H1 (cell line): ENCODE measurements around the gene SOS1. TPM values are rescaled to one million over a fixed set of nuclear protein-coding genes. Genes with fewer than 3 reads are reported as not detected.

Source experiments
- CTCF ChIA-PET: fragments of 300-600 bp; sonication (Branson Sonifier 250); formaldehyde crosslinking; loops from one replicate; lab custom pipeline; 2021; ENCODE audit not compliant: partially characterized antibody; lab: Charles Lee
- POLR2A ChIA-PET: fragments of 300-600 bp; sonication (Branson Sonifier 250); formaldehyde crosslinking; loops from one replicate; lab custom pipeline; 2021; ENCODE audit warnings: inconsistent platforms; ENCODE audit not compliant: partially characterized antibody; lab: Charles Lee
- DNase-seq, 2 experiments: peaks; one replicate each; pipeline versions ENCODE4 v3.0.0 to v3.0.0-alpha.2; 2010 to 2022; ENCODE audit warnings: low spot score in 2 of 2, low read depth in 1 of 2, mixed read lengths in 1 of 2
- FAIRE-seq: peaks from 2 replicates; lab custom pipeline; 2011; peaks lifted over from hg19 to GRCh38; lab: Jason Lieb, UNC
- H2AFZ ChIP-seq: 2 replicates; pipeline ENCODE4 v1.8.1; 2012; ENCODE audit warnings: low read length, inconsistent platforms
- H2AK5ac ChIP-seq: 2 replicates; pipeline ENCODE4 v1.6.1; 2013; ENCODE audit warnings: low read depth, low read length
- H2BK120ac ChIP-seq: replicated peaks from 2 replicates; pipeline ENCODE3; 2013; ENCODE audit warnings: low read depth, low read length, inconsistent platforms
- H2BK12ac ChIP-seq: 2 replicates; pipeline ENCODE4 v1.6.1; 2013; ENCODE audit warnings: low read depth, low read length
- H2BK15ac ChIP-seq: 2 replicates; pipeline ENCODE4 v1.6.1; 2013; ENCODE audit warnings: low read length
- H2BK20ac ChIP-seq: 2 replicates; pipeline ENCODE4 v1.6.1; 2013; ENCODE audit warnings: low read length
- H2BK5ac ChIP-seq: 2 replicates; pipeline ENCODE4 v1.6.1; 2013; ENCODE audit warnings: low read depth, low read length
- H3K14ac ChIP-seq: 2 replicates; pipeline ENCODE4 v1.6.1; 2013; ENCODE audit warnings: inconsistent platforms; ENCODE audit not compliant: insufficient read length
- H3K18ac ChIP-seq: 2 replicates; pipeline ENCODE4 v1.6.1; 2013; ENCODE audit warnings: low read length; ENCODE audit errors: extremely low read depth
- H3K23ac ChIP-seq: 2 replicates; pipeline ENCODE4 v1.6.1; 2013; ENCODE audit warnings: inconsistent platforms; ENCODE audit not compliant: insufficient read length
- H3K23me2 ChIP-seq: 2 replicates; pipeline ENCODE4 v1.6.1; 2013; ENCODE audit warnings: low read depth, low read length
- H3K27ac ChIP-seq: 2 replicates; pipeline ENCODE4 v1.6.1; 2011; ENCODE audit warnings: low read depth, low read length, inconsistent platforms
- H3K27me3 ChIP-seq, 4 experiments: replicated peaks in 1 of 4; 1 replicate in 1 of 4; 2 replicates in 3 of 4; pipeline versions ENCODE4 v1.6.1 to v1.8.1; 2011 to 2013; ENCODE audit warnings: low read length in 3 of 4, mild to moderate bottlenecking in 3 of 4, inconsistent platforms in 2 of 4, mixed read lengths in 2 of 4, moderate library complexity in 1 of 4; ENCODE audit not compliant: control insufficient read depth in 3 of 4, insufficient read depth in 3 of 4; ENCODE audit errors: extremely low read depth in 1 of 4
- H3K36me3 ChIP-seq, 4 experiments: 2 replicates each; pipeline versions ENCODE4 v1.6.1 to v1.8.1; 2011 to 2013; ENCODE audit warnings: mild to moderate bottlenecking in 4 of 4, low read length in 3 of 4, moderate library complexity in 2 of 4, control low read depth in 1 of 4, inconsistent platforms in 1 of 4; ENCODE audit not compliant: insufficient read depth in 4 of 4, control insufficient read depth in 2 of 4
- H3K4ac ChIP-seq: replicated peaks from 2 replicates; pipeline ENCODE3; 2013; ENCODE audit warnings: low read length, low read depth, mixed read lengths, inconsistent platforms; ENCODE audit not compliant: insufficient read length
- H3K4me1 ChIP-seq, 4 experiments: replicated peaks in 1 of 4; 1 replicate in 1 of 4; 2 replicates in 3 of 4; pipeline versions ENCODE4 v1.6.1 to v1.8.1; 2011 to 2013; ENCODE audit warnings: low read length in 3 of 4, inconsistent platforms in 2 of 4, mixed read lengths in 1 of 4; ENCODE audit not compliant: insufficient read depth in 4 of 4, control insufficient read depth in 3 of 4
- H3K4me2 ChIP-seq, 2 experiments: 2 replicates each; pipeline versions ENCODE4 v1.6.1 to v1.8.1; 2011 to 2013; ENCODE audit warnings: low read depth in 2 of 2, low read length in 2 of 2, control low read depth in 1 of 2, inconsistent platforms in 1 of 2, mild to moderate bottlenecking in 1 of 2; ENCODE audit not compliant: insufficient read depth in 1 of 2
- H3K4me3 ChIP-seq, 4 experiments: fragments of 200-600, 300-600 bp in 1 of 4; sonication (generic), shearing (Covaris generic), sonication (Bioruptor Twin) in 1 of 4; 2 replicates each; pipeline versions ENCODE4 v1.5.1 to v1.8.1; 2011 to 2016; ENCODE audit warnings: low read length in 4 of 4, low read depth in 3 of 4, control low read depth in 2 of 4, inconsistent platforms in 2 of 4, mild to moderate bottlenecking in 2 of 4, mixed read lengths in 1 of 4, moderate library complexity in 1 of 4; ENCODE audit not compliant: insufficient read depth in 2 of 4; ENCODE audit errors: extremely low read depth in 1 of 4
- H3K56ac ChIP-seq: replicated peaks from 2 replicates; pipeline ENCODE3; 2013; ENCODE audit warnings: low read depth, mild to moderate bottlenecking, mixed read lengths, low read length, inconsistent platforms; ENCODE audit not compliant: insufficient read length
- H3K79me1 ChIP-seq: 2 replicates; pipeline ENCODE4 v1.6.1; 2013; ENCODE audit warnings: low read depth, low read length, control low read depth
- H3K79me2 ChIP-seq, 2 experiments: 2 replicates each; pipeline versions ENCODE4 v1.6.1 to v1.8.1; 2012 to 2013; ENCODE audit warnings: low read length in 2 of 2, mild to moderate bottlenecking in 2 of 2, inconsistent platforms in 1 of 2; ENCODE audit not compliant: insufficient read depth in 2 of 2, control insufficient read depth in 1 of 2
- H3K9ac ChIP-seq, 4 experiments: replicated peaks in 1 of 4; 1 replicate in 1 of 4; 2 replicates in 3 of 4; pipeline versions ENCODE4 v1.6.1 to v1.8.1; 2011 to 2013; ENCODE audit warnings: low read depth in 3 of 4, low read length in 3 of 4, control low read depth in 2 of 4, mild to moderate bottlenecking in 2 of 4, moderate library complexity in 2 of 4, inconsistent platforms in 1 of 4; ENCODE audit errors: extremely low read depth in 1 of 4
- H3K9me3 ChIP-seq, 2 experiments: 2 replicates each; pipeline versions ENCODE4 v1.6.1 to v1.8.1; 2012 to 2013; ENCODE audit warnings: mild to moderate bottlenecking in 2 of 2, moderate library complexity in 2 of 2, control low read depth in 1 of 2, inconsistent platforms in 1 of 2, low read depth in 1 of 2, low read length in 1 of 2, mixed read lengths in 1 of 2; ENCODE audit not compliant: insufficient read depth in 2 of 2
- H4K20me1 ChIP-seq, 2 experiments: replicated peaks in 1 of 2; 2 replicates each; pipeline versions ENCODE3 to v1.8.1; 2011 to 2013; ENCODE audit warnings: inconsistent platforms in 2 of 2, low read length in 2 of 2, mild to moderate bottlenecking in 1 of 2; ENCODE audit not compliant: insufficient read depth in 2 of 2, control insufficient read depth in 1 of 2
- H4K5ac ChIP-seq: 2 replicates; pipeline ENCODE4 v1.6.1; 2013; ENCODE audit warnings: low read length, low read depth, mixed read lengths, inconsistent platforms; ENCODE audit not compliant: insufficient read length
- H4K8ac ChIP-seq: 2 replicates; pipeline ENCODE4 v1.8.0; 2013; ENCODE audit warnings: mild to moderate bottlenecking, moderate library complexity, low read length, inconsistent platforms; ENCODE audit not compliant: insufficient read depth; ENCODE audit errors: extremely low read depth
- H4K91ac ChIP-seq: replicated peaks from 2 replicates; pipeline ENCODE3; 2013; ENCODE audit warnings: low read length, mixed read lengths, inconsistent platforms; ENCODE audit not compliant: insufficient read length
- ASH2L ChIP-seq: fragments of 200-600, 300-600 bp; sonication (generic); IDR thresholded peaks from one replicate; pipeline ENCODE4 v1.7.1; 2017; ENCODE audit warnings: low read length
- CBX8 ChIP-seq: fragments of 300-800, 300-1000 bp; sonication (generic); IDR thresholded peaks from 2 replicates; pipeline ENCODE4 v1.7.1; 2016; ENCODE audit warnings: low read depth, low read length, borderline replicate concordance
- CREB1 ChIP-seq: IDR thresholded peaks from 2 replicates; pipeline ENCODE4 v1.6.1; 2012; ENCODE audit warnings: inconsistent platforms
- CTBP2 ChIP-seq: IDR thresholded peaks from 2 replicates; pipeline ENCODE4 v1.7.0; 2011; ENCODE audit warnings: borderline replicate concordance, mild to moderate bottlenecking, moderate library complexity, mixed read lengths, low read length; ENCODE audit not compliant: insufficient read depth, insufficient read length
- EGR1 ChIP-seq: IDR thresholded peaks from 2 replicates; pipeline ENCODE4 v1.6.1; 2011; ENCODE audit warnings: low read depth, low read length, borderline replicate concordance
- FOSL1 ChIP-seq: IDR thresholded peaks from 2 replicates; pipeline ENCODE4 v1.6.1; 2011; ENCODE audit warnings: mild to moderate bottlenecking, low read depth, low read length, moderate library complexity; ENCODE audit not compliant: insufficient read depth
- HDAC6 ChIP-seq: IDR thresholded peaks from one replicate; pipeline ENCODE4 v1.7.1; 2012; ENCODE audit warnings: low read depth, mild to moderate bottlenecking, inconsistent platforms, low read length, moderate library complexity
- NRF1 ChIP-seq: IDR thresholded peaks from 2 replicates; pipeline ENCODE4 v1.6.1; 2011; ENCODE audit warnings: mild to moderate bottlenecking, low read depth, low read length, improper control_type of control experiment
- POLR2A ChIP-seq, 2 experiments: IDR thresholded peaks; 1 replicate in 1 of 2; 2 replicates in 1 of 2; pipeline ENCODE4 v1.6.1; 2011; ENCODE audit warnings: low read depth in 2 of 2, low read length in 2 of 2, mild to moderate bottlenecking in 2 of 2; ENCODE audit errors: control extremely low read depth in 1 of 2
- RFX5 ChIP-seq: IDR thresholded peaks from 2 replicates; pipeline ENCODE4 v1.6.1; 2011; ENCODE audit warnings: low read depth, low read length, improper control_type of control experiment, borderline replicate concordance
- SAP30 ChIP-seq: fragments of 300-600 bp; sonication (generic); IDR thresholded peaks from 2 replicates; pipeline ENCODE4 v1.7.1; 2012; ENCODE audit warnings: low read length, moderate library complexity, mild to moderate bottlenecking, inconsistent platforms; ENCODE audit not compliant: insufficient read depth, insufficient replicate concordance
- TCF12 ChIP-seq: IDR thresholded peaks from 2 replicates; pipeline ENCODE4 v1.6.1; 2011; ENCODE audit warnings: low read depth, mild to moderate bottlenecking, low read length
- WGBS, 2 experiments: shearing (Covaris generic) in 1 of 2; methylation state at CpG; one replicate each; pipeline versions ENCODE4 v1.1.6 to v1.1.7; 2013 to 2015; ENCODE audit warnings: low lambda C conversion rate in 2 of 2, mixed read lengths in 2 of 2, inconsistent platforms in 1 of 2, low coverage in 1 of 2, missing lambda C conversion rate in 1 of 2; ENCODE audit not compliant: insufficient replicate concordance in 2 of 2, insufficient coverage in 1 of 2, insufficient read length in 1 of 2; ENCODE audit errors: extremely low coverage in 1 of 2, missing lambda C conversion rate in 1 of 2; 5-methylcytosine and 5-hydroxymethylcytosine counted together
- polyA plus RNA-seq, 7 experiments: library from polyadenylated mRNA; depleted of rRNA in 3 of 7; stranded (reverse) in 5 of 7; unstranded in 2 of 7; fragments of >200 nt in 5 of 7; fragments of 200-250 nt in 2 of 7; gene quantifications; 1 replicate in 5 of 7; 2 replicates in 1 of 7; 4 replicates in 1 of 7; pipeline versions ENCODE4 v1.2.1 to v1.2.3, GENCODE V29; 2011 to 2013; ENCODE audit warnings: missing spikeins in 2 of 7, mixed read lengths in 2 of 7
- total RNA-seq: library from RNA; stranded (reverse); fragmentation: NEBNext Ultra II Directional; extraction: Animal tissue kit (Norgen Biotek cat#: 25700); gene quantifications from 2 replicates; pipeline ENCODE4 v1.2.1, GENCODE V29; 2021
- TF ChIP-seq, protein P1 (sequence below): IDR thresholded peaks from 2 replicates; pipeline ENCODE4 v1.6.1; 2012; ENCODE audit warnings: low read length, inconsistent platforms

SOS1 gene
- total and polyA plus RNA-seq, 2 of the 8 experiments (the other 6 are each of a cell fraction or from before 2014, with no cell fraction given), result 25.7 to 27.0 TPM

GRCh38 chr2:39164089-39164488 lies 43.2 kb upstream of the SOS1 start:
- no peak for DNase-seq
- H4K5ac ChIP-seq, result no peak overlapping the region
- no peak overlapping the region for H3K4me3 ChIP-seq
- no peak overlapping the region for H2BK12ac ChIP-seq
- no peaks in the 10 kb centered on the region for H3K79me1 ChIP-seq
- POLR2A ChIA-PET, result interaction anchor here (0.6 to 1.0 kb wide), 2 partner anchors 40 to 1288 kb away, joined by 3 to 4 read pairs; partner anchors contain the start of gene SLC8A1
- H3K79me2 ChIP-seq, result no peaks in the 10 kb centered on the region
- no peak overlapping the region for H2AK5ac ChIP-seq
- no peaks in the 10 kb centered on the region for H4K20me1 ChIP-seq
- no peaks in the 10 kb centered on the region for H3K36me3 ChIP-seq
- H2BK15ac ChIP-seq, result no peak overlapping the region
- H3K4me2 ChIP-seq, result no peak overlapping the region
- no peaks in the 10 kb centered on the region for H3K27me3 ChIP-seq
- H3K9ac ChIP-seq, result no peak overlapping the region
- no peak for FAIRE-seq
- H3K14ac ChIP-seq, result no peak overlapping the region
- no peak overlapping the region for H3K18ac ChIP-seq
- H3K23ac ChIP-seq, result no peak overlapping the region
- no peak overlapping the region for H2BK120ac ChIP-seq
- no peak overlapping the region for H2BK5ac ChIP-seq
- no peaks in the 10 kb centered on the region for H3K9me3 ChIP-seq
- WGBS, 2 experiments, result 81% methylated on average over 4 of the region's 4 CpGs; no CpG with 5 or more reads in 1 of the 2 experiments
- H3K4ac ChIP-seq, result no peak overlapping the region
- H2BK20ac ChIP-seq, result no peak overlapping the region
- H4K91ac ChIP-seq, result no peak overlapping the region
- CTCF ChIA-PET, result interaction anchor here (0.7 to 1.5 kb wide), 2 partner anchors 16 to 216 kb away, joined by 3 read pairs; no protein-coding TSS in a partner anchor
- no peak overlapping the region for H3K27ac ChIP-seq
- H3K23me2 ChIP-seq, result no peaks in the 10 kb centered on the region
- no peak overlapping the region for H2AFZ ChIP-seq
- no peak overlapping the region for H3K56ac ChIP-seq
- H3K4me1 ChIP-seq, result peaks cover 0 to 2% (median 0%) of the 10 kb centered on the region in 4 experiments; a peak in 1 of 7 replicates
- H4K8ac ChIP-seq, result no peak overlapping the region
- TF ChIP-seq CREB1 (no peak), RFX5 (no peak), HDAC6 (no peak), TCF12 (no peak), EGR1 (no peak), CBX8 (no peak), FOSL1 (no peak), NRF1 (no peak), POLR2A (IDR thresholded peaks at IDR 0.05; ENCODE audit: control extremely low read depth in 1 of 2, low read depth in 2 of 2, low read length in 2 of 2) (no peak), CTBP2 (no peak), ASH2L (no peak), SAP30 (no peak)
- TF ChIP-seq, protein P1, sequence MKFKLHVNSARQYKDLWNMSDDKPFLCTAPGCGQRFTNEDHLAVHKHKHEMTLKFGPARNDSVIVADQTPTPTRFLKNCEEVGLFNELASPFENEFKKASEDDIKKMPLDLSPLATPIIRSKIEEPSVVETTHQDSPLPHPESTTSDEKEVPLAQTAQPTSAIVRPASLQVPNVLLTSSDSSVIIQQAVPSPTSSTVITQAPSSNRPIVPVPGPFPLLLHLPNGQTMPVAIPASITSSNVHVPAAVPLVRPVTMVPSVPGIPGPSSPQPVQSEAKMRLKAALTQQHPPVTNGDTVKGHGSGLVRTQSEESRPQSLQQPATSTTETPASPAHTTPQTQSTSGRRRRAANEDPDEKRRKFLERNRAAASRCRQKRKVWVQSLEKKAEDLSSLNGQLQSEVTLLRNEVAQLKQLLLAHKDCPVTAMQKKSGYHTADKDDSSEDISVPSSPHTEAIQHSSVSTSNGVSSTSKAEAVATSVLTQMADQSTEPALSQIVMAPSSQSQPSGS, result no peak
